Adrenal gland (tissue), 5 donors: ENCODE data around the gene GAB4.

ENCODE experiments used
- POLR2A ChIP-seq, 2 donors: fragments of 450-650 bp; IDR thresholded peaks; one replicate each; pipeline ENCODE4 v1.6.1; 2017; ENCODE audit warnings: antibody characterized with exemption in 2 of 2, mild to moderate bottlenecking in 2 of 2, moderate library complexity in 1 of 2
- TF ChIP-seq, protein P1 (sequence below), 6 experiments: fragments of 450-650 bp in 4 of 6; fragments of 200-600 bp in 2 of 6; sonication (generic) in 1 of 6; IDR thresholded peaks; 1 replicate in 5 of 6; 2 replicates in 1 of 6; pipeline versions ENCODE4 v1.5.1 to v1.8.0; 2016 to 2021; ENCODE audit warnings: antibody characterized with exemption in 6 of 6, mild to moderate bottlenecking in 2 of 6, moderate library complexity in 1 of 6
- donor health status: DM: no; HTN: no; CAD: no.

DNA sequence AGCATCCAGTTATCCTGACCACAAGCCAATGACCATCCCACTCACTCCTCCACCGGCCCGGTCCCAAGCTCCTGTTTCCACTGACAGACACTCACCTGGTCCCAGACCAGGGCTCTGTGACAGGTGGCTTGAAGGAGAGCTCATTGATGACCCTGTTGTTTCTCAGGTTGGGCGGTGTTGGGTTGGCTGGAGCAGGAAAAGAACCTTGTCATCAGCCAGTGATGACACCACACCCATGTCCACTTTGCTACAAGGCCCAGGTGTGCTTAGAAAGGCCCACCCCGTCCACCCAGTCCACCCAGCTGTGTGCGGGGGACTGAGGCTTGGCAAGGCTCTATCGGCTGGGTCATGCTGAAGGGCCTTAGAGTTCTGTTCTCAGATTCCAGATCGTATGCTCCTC, 42.9 kb downstream of the GAB4 start:
- TF ChIP-seq, protein P1, sequence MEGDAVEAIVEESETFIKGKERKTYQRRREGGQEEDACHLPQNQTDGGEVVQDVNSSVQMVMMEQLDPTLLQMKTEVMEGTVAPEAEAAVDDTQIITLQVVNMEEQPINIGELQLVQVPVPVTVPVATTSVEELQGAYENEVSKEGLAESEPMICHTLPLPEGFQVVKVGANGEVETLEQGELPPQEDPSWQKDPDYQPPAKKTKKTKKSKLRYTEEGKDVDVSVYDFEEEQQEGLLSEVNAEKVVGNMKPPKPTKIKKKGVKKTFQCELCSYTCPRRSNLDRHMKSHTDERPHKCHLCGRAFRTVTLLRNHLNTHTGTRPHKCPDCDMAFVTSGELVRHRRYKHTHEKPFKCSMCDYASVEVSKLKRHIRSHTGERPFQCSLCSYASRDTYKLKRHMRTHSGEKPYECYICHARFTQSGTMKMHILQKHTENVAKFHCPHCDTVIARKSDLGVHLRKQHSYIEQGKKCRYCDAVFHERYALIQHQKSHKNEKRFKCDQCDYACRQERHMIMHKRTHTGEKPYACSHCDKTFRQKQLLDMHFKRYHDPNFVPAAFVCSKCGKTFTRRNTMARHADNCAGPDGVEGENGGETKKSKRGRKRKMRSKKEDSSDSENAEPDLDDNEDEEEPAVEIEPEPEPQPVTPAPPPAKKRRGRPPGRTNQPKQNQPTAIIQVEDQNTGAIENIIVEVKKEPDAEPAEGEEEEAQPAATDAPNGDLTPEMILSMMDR (IDR thresholded peaks at IDR 0.05), result no peak
- TF ChIP-seq POLR2A (IDR thresholded peaks at IDR 0.05), result no peak
